Measurements from ENCODE around the gene SLC1A4.

The SLC1A4 gene

DNA sequence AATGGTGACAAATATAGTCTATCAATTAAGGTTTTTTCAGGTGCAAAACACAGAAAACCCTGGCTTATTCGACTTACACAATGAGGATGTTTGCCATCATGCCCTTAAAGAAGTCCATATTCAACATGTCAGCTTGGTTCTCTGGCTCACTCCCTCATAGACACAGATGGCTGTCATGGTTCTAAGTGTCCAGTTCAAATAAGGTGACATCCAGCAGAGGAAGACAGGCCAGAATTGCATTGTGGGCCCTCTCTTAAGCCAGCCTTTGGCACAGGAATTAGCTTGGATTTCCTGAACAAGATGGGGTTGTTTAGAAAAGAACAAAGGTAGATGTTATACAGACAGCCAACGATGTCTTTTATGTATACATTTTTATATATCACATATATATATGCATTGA lies 18.7 kb upstream of the SLC1A4 start:
- TF ChIP-seq FOXP2 (optimal IDR thresholded peaks at IDR 0.05; ENCODE audit: borderline replicate concordance, extremely low read depth, extremely low read length, insufficient read depth) (no peak), POLR2AphosphoS5 (IDR thresholded peaks at IDR 0.05; ENCODE audit: low read depth, low read length) (no peak), SIN3A (IDR thresholded peaks at IDR 0.05; ENCODE audit: borderline replicate concordance, insufficient read depth, low read length) (no peak), TAF1 (IDR thresholded peaks at IDR 0.05; ENCODE audit: borderline replicate concordance, insufficient read depth, low read length) (no peak)
- TF ChIP-seq, protein P1, sequence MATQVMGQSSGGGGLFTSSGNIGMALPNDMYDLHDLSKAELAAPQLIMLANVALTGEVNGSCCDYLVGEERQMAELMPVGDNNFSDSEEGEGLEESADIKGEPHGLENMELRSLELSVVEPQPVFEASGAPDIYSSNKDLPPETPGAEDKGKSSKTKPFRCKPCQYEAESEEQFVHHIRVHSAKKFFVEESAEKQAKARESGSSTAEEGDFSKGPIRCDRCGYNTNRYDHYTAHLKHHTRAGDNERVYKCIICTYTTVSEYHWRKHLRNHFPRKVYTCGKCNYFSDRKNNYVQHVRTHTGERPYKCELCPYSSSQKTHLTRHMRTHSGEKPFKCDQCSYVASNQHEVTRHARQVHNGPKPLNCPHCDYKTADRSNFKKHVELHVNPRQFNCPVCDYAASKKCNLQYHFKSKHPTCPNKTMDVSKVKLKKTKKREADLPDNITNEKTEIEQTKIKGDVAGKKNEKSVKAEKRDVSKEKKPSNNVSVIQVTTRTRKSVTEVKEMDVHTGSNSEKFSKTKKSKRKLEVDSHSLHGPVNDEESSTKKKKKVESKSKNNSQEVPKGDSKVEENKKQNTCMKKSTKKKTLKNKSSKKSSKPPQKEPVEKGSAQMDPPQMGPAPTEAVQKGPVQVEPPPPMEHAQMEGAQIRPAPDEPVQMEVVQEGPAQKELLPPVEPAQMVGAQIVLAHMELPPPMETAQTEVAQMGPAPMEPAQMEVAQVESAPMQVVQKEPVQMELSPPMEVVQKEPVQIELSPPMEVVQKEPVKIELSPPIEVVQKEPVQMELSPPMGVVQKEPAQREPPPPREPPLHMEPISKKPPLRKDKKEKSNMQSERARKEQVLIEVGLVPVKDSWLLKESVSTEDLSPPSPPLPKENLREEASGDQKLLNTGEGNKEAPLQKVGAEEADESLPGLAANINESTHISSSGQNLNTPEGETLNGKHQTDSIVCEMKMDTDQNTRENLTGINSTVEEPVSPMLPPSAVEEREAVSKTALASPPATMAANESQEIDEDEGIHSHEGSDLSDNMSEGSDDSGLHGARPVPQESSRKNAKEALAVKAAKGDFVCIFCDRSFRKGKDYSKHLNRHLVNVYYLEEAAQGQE (IDR thresholded peaks at IDR 0.05; ENCODE audit: insufficient read depth in 1 of 2, low read depth in 2 of 2, low read length in 2 of 2) = no peak

DNA sequence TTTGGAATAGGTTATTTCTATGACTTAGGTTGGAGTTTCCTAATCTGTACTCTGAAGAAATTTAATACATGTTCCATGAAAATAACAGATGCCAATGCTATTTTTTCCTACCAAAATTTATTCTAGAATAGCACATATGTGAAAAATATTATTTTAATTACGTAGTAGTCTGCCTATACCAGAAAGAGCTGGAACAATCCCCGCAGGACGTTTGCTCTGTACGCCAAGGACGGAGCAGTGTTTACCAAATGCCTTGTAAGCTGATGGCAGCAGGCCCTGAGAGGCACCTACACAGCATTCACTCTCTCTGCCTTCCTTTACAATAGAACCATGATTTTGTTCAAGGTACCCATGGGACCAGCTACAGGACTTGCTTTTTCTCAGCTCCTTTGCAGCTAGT lies 16.8 kb upstream of the SLC1A4 start:
- TF ChIP-seq, protein P1 (IDR thresholded peaks at IDR 0.05; ENCODE audit: insufficient read depth in 1 of 2, low read depth in 2 of 2, low read length in 2 of 2) = no peak
- no peak for TF ChIP-seq TAF1 (IDR thresholded peaks at IDR 0.05; ENCODE audit: borderline replicate concordance, insufficient read depth, low read length)
- no peak for TF ChIP-seq SIN3A (IDR thresholded peaks at IDR 0.05; ENCODE audit: borderline replicate concordance, insufficient read depth, low read length)
- TF ChIP-seq POLR2AphosphoS5 (IDR thresholded peaks at IDR 0.05; ENCODE audit: low read depth, low read length) = no peak
- no peak for TF ChIP-seq FOXP2 (optimal IDR thresholded peaks at IDR 0.05; ENCODE audit: borderline replicate concordance, extremely low read depth, extremely low read length, insufficient read depth)

DNA sequence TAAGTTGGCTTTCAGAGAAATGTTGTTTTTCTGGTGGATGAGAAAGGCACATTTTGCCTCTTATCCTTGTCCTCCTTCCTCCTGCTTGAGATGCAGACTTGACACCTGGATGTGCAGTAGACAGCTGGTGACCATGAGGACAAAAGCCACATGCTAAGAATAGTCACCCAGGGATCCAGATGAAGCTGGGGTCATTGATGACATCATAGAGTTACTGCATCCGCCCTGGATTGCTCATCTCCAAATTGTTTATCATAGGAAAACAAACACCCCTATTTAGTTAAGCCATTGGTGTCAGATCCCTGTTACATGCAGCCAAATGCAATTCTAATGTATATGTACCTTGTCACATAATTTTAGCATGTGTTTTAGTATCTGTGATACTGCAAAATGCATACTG lies 16.3 kb upstream of the SLC1A4 start:
- TF ChIP-seq TAF1 (IDR thresholded peaks at IDR 0.05; ENCODE audit: borderline replicate concordance, insufficient read depth, low read length) (no peak), SIN3A (IDR thresholded peaks at IDR 0.05; ENCODE audit: borderline replicate concordance, insufficient read depth, low read length) (no peak), FOXP2 (optimal IDR thresholded peaks at IDR 0.05; ENCODE audit: borderline replicate concordance, extremely low read depth, extremely low read length, insufficient read depth) (no peak), POLR2AphosphoS5 (IDR thresholded peaks at IDR 0.05; ENCODE audit: low read depth, low read length) (no peak)
- TF ChIP-seq, protein P1 (IDR thresholded peaks at IDR 0.05; ENCODE audit: insufficient read depth in 1 of 2, low read depth in 2 of 2, low read length in 2 of 2) = no peak

DNA sequence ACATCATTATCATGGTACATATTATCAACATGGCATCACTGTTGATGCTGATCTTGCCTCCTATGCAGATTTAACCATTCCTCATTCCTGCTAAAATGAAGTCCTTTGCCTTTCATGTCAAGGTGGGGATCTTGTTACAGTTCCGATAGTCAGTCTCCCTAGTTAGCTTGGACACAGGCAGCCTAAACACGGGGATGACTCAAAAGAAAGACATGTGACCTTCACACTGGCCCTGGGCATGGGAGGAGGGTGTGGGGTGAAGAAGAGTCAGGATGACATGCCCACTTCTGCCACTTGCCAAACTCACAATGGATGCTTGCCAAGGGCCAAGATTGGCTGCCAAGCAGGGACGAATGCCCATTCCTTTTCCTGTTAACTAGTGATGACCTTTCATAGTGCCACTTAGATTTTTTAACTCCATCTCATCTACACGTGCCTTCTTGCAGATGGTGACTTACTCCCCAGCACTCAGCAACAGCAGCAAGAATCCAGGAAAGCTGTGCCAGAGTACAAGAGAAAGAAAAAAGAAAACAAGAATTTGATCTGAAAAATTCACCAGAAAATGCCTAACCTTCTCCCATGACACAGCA lies 13.9 kb upstream of the SLC1A4 start:
- TF ChIP-seq, protein P1 (IDR thresholded peaks at IDR 0.05; ENCODE audit: insufficient read depth in 1 of 2, low read depth in 2 of 2, low read length in 2 of 2) = no peak
- TF ChIP-seq TAF1 (IDR thresholded peaks at IDR 0.05; ENCODE audit: borderline replicate concordance, insufficient read depth, low read length) = no peak
- no peak for TF ChIP-seq FOXP2 (optimal IDR thresholded peaks at IDR 0.05; ENCODE audit: borderline replicate concordance, extremely low read depth, extremely low read length, insufficient read depth)
- TF ChIP-seq SIN3A (IDR thresholded peaks at IDR 0.05; ENCODE audit: borderline replicate concordance, insufficient read depth, low read length) = no peak
- TF ChIP-seq POLR2AphosphoS5 (IDR thresholded peaks at IDR 0.05; ENCODE audit: low read depth, low read length) = no peak
